HuH-7.5 (cell line): Measurements from ENCODE around the gene SUSD6.
"Not testable (repeated sequence)": the region's sequence is repeated elsewhere in the genome, so short reads cannot be mapped to it uniquely, and the experiment has no call there.

ENCODE experiments used
- DNase-seq: peaks from one replicate; pipeline ENCODE4 v3.0.0; 2011; ENCODE audit warnings: low spot score

Gene SUSD6

GRCh38 chr14:69593018-69593677 lies 18.2 kb upstream of the SUSD6 start:
- DNase-seq = no peak

DNA sequence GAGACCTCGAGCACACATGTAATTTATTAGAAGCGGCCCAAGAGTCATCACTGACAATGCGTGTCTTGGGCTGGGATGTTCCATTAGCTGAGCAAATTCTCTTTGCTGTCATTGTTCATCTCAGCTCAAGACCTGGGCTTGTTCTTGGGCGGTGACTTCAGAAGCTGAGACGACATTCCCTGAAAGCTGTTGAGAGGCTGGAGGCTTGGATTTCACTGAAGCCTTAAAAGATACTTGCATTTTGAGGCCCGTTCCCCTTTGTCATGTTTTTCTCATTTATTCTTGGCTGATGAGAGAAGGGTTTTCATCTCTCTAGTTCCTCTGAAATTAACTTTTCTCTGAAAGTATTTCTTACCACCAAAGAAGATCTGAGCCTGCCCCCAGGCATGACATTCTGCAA lies 16.6 kb upstream of the SUSD6 start:
- DNase-seq = no peak

- DNase-seq = no peak
Measured at GRCh38 chr14:69595336-69595735, 16.1 kb upstream of the SUSD6 start.

DNA sequence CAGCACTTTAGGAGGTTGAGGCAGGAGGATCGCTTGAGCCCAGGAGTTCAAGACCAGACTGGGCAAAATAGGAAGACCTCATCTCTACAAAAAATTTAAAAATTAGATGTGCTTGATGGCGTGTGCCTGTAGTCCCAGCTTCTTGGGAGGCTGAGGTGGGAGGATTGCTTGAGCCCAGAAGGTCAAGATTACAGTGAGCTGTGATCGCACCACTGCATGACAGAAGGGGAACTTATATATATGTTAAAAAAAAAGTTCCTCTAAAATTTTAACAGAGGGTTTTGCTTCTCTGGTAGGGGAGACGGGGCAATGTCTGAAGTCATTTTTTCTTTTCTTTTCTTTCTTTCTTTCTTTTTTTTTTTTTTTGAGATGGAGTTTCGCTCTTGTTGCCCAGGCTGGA lies 12.0 kb upstream of the SUSD6 start:
- DNase-seq = not testable (repeated sequence)

DNA sequence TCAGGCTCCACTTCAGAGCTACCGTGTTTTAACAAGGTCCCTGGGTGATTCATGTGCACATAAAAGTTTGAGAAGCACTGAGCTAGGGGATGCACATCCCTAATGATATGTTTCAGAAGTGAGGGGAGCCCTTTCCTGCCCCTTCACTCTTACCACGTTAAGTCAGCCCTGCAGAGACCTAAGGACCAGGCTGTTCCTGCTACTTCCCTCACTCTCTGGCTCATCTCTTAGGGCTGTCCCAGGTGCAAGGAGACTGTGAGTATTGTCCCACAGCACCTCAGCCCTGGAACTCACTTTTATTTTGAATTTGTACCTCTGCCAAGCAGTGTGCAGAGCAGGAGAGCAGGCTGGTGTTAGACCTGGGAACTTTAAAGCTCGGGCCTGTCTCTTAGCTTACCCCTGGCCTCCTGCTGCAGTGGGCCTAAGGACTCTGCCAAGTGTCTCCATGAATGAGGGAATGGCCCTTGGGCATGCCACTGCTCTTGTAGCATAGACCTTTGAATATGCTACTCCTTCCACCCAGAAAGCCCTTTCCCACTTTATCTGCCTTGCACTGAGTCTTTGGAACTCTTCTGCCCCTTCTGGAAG lies 11.0 kb upstream of the SUSD6 start:
- no peak for DNase-seq

DNA sequence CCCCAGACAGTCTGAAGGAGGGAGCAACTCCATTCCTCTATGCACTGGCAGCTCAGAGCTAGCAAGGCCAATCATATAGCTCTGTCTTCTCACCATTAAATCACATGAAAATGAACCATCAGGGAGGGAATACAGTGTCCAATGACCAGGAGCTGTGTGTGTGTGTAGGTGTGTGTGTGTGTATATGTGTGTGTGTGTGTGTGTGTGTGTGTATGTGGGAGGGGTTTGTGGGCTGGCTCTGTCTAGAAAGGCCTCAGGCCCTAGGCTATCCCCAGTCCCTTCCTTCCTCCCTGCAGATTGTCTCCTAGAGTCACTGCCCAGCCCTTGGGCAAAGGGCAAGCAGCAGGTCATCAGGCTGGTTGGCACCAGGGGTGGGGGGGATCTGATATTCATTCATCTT lies 5.7 kb upstream of the SUSD6 start:
- DNase-seq = no peak

GRCh38 chr14:69606258-69607184 lies 4.9 kb upstream of the SUSD6 start:
- peak; percentile 54 for DNase-seq

- DNase-seq = no peak
Measured at GRCh38 chr14:69610020-69610873, 1.1 kb upstream of the SUSD6 start.

DNA sequence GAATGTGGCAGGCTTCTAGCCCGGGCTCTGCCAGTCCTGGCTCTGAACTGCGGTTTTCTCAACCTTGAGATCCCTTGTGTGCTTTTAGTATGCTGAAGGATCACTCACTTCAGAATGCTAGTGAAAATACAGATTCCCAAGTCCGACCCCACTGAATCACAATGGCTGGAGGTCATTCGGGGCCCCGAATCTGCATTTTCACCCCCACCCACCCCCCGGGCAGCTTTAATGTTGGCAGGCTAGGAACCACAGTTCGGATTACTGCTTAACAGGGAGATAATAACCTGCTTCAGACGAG lies 573 bp upstream of the SUSD6 start:
- no peak for DNase-seq

DNA sequence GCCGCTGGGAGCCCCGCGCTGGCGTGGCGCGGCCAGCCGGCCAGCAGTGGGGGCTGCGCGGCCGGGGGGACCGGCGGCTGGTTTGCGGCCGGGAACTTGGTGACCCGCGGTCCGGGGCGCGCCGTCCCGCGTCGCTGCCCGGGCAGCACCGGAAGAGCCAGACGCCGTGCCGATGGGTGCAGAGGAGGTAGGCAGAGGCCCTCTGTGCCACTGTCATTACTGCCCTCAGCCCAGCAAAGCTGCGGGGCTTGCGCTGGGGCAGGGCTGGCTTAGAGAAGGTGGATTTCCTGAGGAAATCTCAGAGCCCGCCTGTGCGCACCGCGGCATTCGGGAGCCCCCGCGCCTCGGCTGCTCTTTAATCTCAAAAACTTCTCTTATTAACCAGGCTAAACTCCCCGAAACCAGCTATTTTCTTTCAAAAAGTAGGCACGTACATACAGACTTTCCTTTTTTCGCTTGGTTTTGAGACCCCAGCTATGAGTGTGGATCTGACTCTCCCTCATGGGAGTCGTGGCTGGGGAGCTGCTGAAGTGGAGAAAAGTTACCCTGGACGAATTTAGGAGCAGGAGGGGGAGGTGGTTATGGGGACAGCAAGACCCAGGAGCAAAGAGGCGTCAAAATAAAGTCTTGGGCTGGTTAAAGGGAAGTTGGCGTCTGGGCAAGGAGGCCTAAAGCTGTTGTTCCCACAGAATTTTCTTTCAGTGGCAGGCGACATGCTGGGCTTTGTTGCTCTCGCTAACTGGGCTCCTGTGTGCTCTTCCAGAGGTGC lies 802 bp downstream of the SUSD6 start:
- DNase-seq = peak; percentile 23

DNA sequence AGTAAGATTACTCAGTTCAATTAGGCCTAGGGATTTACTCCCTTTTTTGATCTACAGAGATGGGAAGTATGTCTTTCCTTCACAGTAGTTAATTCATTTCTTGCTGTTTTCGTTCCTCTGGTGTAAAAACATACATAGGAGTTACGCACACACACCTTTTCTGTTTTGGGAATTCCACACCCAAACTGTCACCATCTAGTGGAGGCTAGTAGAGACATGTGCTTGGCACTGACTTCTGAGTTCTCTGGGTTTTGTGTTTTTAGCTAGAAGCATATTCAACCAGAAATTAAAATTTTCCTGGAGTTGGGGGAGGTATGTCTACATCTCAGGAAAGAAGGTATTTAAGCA lies 1.4 kb downstream of the SUSD6 start:
- peak; percentile 16 for DNase-seq

GRCh38 chr14:69613312-69614073 lies 2.1 kb downstream of the SUSD6 start:
- no peak for DNase-seq

DNA sequence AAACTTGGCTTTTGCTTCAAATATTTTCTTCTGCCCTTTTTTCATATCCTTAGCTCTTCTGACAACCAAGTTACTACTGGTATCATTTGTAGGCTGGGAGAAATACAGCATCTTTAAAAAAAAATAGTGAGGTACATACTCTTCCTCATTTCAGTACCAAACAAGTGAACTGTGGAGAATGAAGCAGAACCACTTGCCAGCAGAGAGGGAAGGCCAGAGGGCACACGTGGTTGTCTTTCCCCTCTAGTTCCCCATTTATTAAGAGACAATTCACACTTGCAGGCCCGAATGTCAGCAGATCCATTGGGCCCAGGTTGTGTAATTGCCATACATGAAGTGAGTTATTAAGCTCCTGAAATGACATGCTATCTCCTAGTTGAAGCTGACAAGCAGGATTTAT lies 3.2 kb downstream of the SUSD6 start:
- no peak for DNase-seq

GRCh38 chr14:69615121-69615495 lies 3.7 kb downstream of the SUSD6 start:
- no peak for DNase-seq

GRCh38 chr14:69615496-69616407 lies 4.4 kb downstream of the SUSD6 start:
- DNase-seq = no peak

GRCh38 chr14:69616408-69616773 lies 5.0 kb downstream of the SUSD6 start:
- DNase-seq = no peak

DNA sequence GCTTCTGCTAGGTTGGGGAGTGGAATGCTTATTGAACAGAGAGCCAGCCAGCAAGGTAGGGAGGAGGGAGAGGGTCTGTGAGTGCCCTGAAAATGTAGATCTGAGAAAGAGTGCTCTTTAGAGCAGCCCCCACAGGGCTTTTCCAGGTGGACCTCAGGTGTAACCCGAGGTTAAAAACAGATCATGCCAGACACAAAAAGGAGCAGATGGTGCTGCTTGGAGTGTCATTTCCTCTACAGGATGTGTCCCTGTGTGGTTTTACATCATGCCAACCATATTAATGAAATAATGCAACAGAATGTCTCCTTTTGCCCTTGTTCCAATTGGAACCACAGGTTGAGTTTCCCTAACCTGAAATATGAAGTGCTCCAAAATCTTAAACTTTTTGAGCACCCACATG lies 6.4 kb downstream of the SUSD6 start:
- no peak for DNase-seq

DNA sequence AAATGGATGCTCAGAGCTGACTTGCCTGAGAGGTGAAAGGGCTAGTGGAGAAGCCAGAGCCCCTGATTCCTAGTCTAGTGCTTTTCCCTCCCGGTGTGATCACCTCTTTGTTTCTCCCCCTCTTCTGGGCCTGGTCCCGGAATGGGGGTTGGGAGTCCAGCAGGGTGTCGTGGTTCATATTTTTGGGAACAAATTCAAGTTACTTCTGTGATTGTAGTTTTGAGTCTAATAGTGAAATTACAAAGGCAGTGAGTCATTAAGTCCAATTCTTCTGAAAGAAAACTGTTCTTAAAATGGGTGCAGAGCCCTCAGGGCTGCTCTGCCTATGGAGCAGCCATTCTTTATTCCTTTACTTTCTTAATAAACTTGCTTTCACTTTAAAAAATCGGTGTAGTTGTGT lies 7.6 kb downstream of the SUSD6 start:
- DNase-seq = no peak

DNA sequence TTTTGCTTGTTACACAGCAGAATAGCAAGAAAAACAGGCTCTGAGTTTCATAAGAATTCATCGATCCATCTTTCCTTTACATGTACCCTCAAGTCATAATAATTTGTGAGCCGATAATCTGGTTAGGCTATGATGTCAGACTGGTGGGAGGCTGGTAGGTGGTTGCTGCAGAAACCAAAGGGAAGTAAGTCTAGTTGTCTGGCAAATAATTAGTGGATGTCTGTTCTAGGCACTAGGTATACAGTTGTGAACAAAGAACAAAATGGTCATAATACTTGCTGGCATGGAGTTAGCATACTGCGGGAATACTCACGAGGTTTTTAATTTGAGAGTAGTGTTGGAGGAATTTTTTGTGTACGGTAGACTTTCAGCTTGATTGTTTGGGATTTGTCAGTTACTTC lies 8.8 kb downstream of the SUSD6 start:
- DNase-seq = no peak

- no peak for DNase-seq
Measured at GRCh38 chr14:69620981-69621380, 9.6 kb downstream of the SUSD6 start.
